Neural progenitor cell (in vitro differentiated cells): Measurements from ENCODE around the gene HOXA5.

Experiments
- EZH2phosphoT487 ChIP-seq: fragments of 200-600 bp; sonication (generic); IDR thresholded peaks from 2 replicates; pipeline ENCODE4 v1.6.1; 2017; ENCODE audit warnings: antibody characterized with exemption
- TF ChIP-seq, protein P1 (sequence below): fragments of 200-600 bp; sonication (generic); IDR thresholded peaks from 2 replicates; pipeline ENCODE4 v1.5.1; 2017; ENCODE audit warnings: antibody characterized with exemption, mild to moderate bottlenecking

- TF ChIP-seq, protein P1, sequence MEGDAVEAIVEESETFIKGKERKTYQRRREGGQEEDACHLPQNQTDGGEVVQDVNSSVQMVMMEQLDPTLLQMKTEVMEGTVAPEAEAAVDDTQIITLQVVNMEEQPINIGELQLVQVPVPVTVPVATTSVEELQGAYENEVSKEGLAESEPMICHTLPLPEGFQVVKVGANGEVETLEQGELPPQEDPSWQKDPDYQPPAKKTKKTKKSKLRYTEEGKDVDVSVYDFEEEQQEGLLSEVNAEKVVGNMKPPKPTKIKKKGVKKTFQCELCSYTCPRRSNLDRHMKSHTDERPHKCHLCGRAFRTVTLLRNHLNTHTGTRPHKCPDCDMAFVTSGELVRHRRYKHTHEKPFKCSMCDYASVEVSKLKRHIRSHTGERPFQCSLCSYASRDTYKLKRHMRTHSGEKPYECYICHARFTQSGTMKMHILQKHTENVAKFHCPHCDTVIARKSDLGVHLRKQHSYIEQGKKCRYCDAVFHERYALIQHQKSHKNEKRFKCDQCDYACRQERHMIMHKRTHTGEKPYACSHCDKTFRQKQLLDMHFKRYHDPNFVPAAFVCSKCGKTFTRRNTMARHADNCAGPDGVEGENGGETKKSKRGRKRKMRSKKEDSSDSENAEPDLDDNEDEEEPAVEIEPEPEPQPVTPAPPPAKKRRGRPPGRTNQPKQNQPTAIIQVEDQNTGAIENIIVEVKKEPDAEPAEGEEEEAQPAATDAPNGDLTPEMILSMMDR, result no peak
- TF ChIP-seq EZH2phosphoT487, result no peak
These were observed 16.7 kb upstream of the HOXA5 start for GRCh38 chr7:27160145-27160545.
